Measurements from ENCODE around the gene SPHKAP.

The SPHKAP gene

GRCh38 chr2:228144961-228145360, 36.5 kb downstream of the SPHKAP start:
- no peak for TF ChIP-seq FOXP2 (optimal IDR thresholded peaks at IDR 0.05; ENCODE audit: borderline replicate concordance, extremely low read depth, extremely low read length, insufficient read depth)
- TF ChIP-seq REST (IDR thresholded peaks at IDR 0.05; ENCODE audit: insufficient read depth in 1 of 2, low read depth in 2 of 2, low read length in 2 of 2): no peak
- TF ChIP-seq POLR2AphosphoS5 (IDR thresholded peaks at IDR 0.05; ENCODE audit: low read depth, low read length): no peak
- no peak for TF ChIP-seq TAF1 (IDR thresholded peaks at IDR 0.05; ENCODE audit: borderline replicate concordance, insufficient read depth, low read length)
- no peak for TF ChIP-seq SIN3A (IDR thresholded peaks at IDR 0.05; ENCODE audit: borderline replicate concordance, insufficient read depth, low read length)

- TF ChIP-seq TAF1 (IDR thresholded peaks at IDR 0.05; ENCODE audit: borderline replicate concordance, insufficient read depth, low read length): no peak
- no peak for TF ChIP-seq REST (IDR thresholded peaks at IDR 0.05; ENCODE audit: insufficient read depth in 1 of 2, low read depth in 2 of 2, low read length in 2 of 2)
- TF ChIP-seq SIN3A (IDR thresholded peaks at IDR 0.05; ENCODE audit: borderline replicate concordance, insufficient read depth, low read length): no peak
- TF ChIP-seq POLR2AphosphoS5 (IDR thresholded peaks at IDR 0.05; ENCODE audit: low read depth, low read length): no peak
- TF ChIP-seq FOXP2 (optimal IDR thresholded peaks at IDR 0.05; ENCODE audit: borderline replicate concordance, extremely low read depth, extremely low read length, insufficient read depth): no peak
Measured at GRCh38 chr2:228140934-228141528, 40.5 kb downstream of the SPHKAP start.

GRCh38 chr2:228136027-228136426, 45.5 kb downstream of the SPHKAP start:
- TF ChIP-seq REST (IDR thresholded peaks at IDR 0.05; ENCODE audit: insufficient read depth in 1 of 2, low read depth in 2 of 2, low read length in 2 of 2): no peak
- TF ChIP-seq SIN3A (IDR thresholded peaks at IDR 0.05; ENCODE audit: borderline replicate concordance, insufficient read depth, low read length): no peak
- no peak for TF ChIP-seq FOXP2 (optimal IDR thresholded peaks at IDR 0.05; ENCODE audit: borderline replicate concordance, extremely low read depth, extremely low read length, insufficient read depth)
- no peak for TF ChIP-seq TAF1 (IDR thresholded peaks at IDR 0.05; ENCODE audit: borderline replicate concordance, insufficient read depth, low read length)
- TF ChIP-seq POLR2AphosphoS5 (IDR thresholded peaks at IDR 0.05; ENCODE audit: low read depth, low read length): no peak

- TF ChIP-seq TAF1 (IDR thresholded peaks at IDR 0.05; ENCODE audit: borderline replicate concordance, insufficient read depth, low read length): no peak
- TF ChIP-seq POLR2AphosphoS5 (IDR thresholded peaks at IDR 0.05; ENCODE audit: low read depth, low read length): no peak
- no peak for TF ChIP-seq FOXP2 (optimal IDR thresholded peaks at IDR 0.05; ENCODE audit: borderline replicate concordance, extremely low read depth, extremely low read length, insufficient read depth)
- no peak for TF ChIP-seq REST (IDR thresholded peaks at IDR 0.05; ENCODE audit: insufficient read depth in 1 of 2, low read depth in 2 of 2, low read length in 2 of 2)
- no peak for TF ChIP-seq SIN3A (IDR thresholded peaks at IDR 0.05; ENCODE audit: borderline replicate concordance, insufficient read depth, low read length)
Measured at GRCh38 chr2:228135300-228135699, 46.2 kb downstream of the SPHKAP start.

Measured in PFSK-1 (cell line).